CD14-positive monocyte (primary cell): ENCODE measurements around the gene RFX6. TPM values are rescaled to one million over a fixed set of nuclear protein-coding genes. Genes with fewer than 3 reads are reported as not detected.

Experiments used
- DNase-seq, 3 donors: peaks; one replicate each; pipeline ENCODE4 v3.0.0-alpha.2; 2011 to 2022
- H2AFZ ChIP-seq: 2 replicates; pipeline ENCODE4 v1.6.0; 2012; ENCODE audit warnings: mild to moderate bottlenecking, low read depth, low read length, inconsistent platforms; ENCODE audit not compliant: insufficient read depth, poor library complexity, severe bottlenecking
- H3K27ac ChIP-seq, 2 donors: 1 replicate in 1 of 2; 2 replicates in 1 of 2; pipeline ENCODE4 v1.5.1; 2012 to 2013; ENCODE audit warnings: low read length in 2 of 2, control low read depth in 1 of 2, inconsistent platforms in 1 of 2, low read depth in 1 of 2, mild to moderate bottlenecking in 1 of 2
- H3K27me3 ChIP-seq, 2 donors: one replicate each; pipeline versions ENCODE4 v1.6.0 to v1.6.1; 2011 to 2013; ENCODE audit warnings: low read length in 2 of 2; ENCODE audit not compliant: control insufficient read depth in 2 of 2, insufficient read depth in 2 of 2
- H3K36me3 ChIP-seq, 2 donors: replicated peaks in 1 of 2; 1 replicate in 1 of 2; 2 replicates in 1 of 2; pipeline versions ENCODE4 v1.5.1 to v1.6.1; 2012 to 2013; ENCODE audit warnings: low read length in 2 of 2, control low read depth in 1 of 2, inconsistent platforms in 1 of 2, mild to moderate bottlenecking in 1 of 2; ENCODE audit not compliant: insufficient read depth in 2 of 2, control insufficient read depth in 1 of 2
- H3K4me1 ChIP-seq, 2 donors: 1 replicate in 1 of 2; 2 replicates in 1 of 2; pipeline versions ENCODE4 v1.5.1 to v1.6.1; 2012 to 2013; ENCODE audit warnings: low read length in 2 of 2, control low read depth in 1 of 2, inconsistent platforms in 1 of 2, mild to moderate bottlenecking in 1 of 2, moderate library complexity in 1 of 2; ENCODE audit not compliant: insufficient read depth in 2 of 2, control insufficient read depth in 1 of 2
- H3K4me2 ChIP-seq: replicated peaks from 2 replicates; pipeline ENCODE3; 2012; ENCODE audit warnings: low read length, moderate library complexity, mild to moderate bottlenecking; ENCODE audit not compliant: poor library complexity, severe bottlenecking; ENCODE audit errors: extremely low read depth
- H3K4me3 ChIP-seq, 3 experiments: fragments of 200-600 bp in 1 of 3; sonication (generic) in 1 of 3; replicated peaks in 1 of 3; 1 replicate in 2 of 3; 2 replicates in 1 of 3; pipeline ENCODE4 v1.5.1; 2011 to 2013; ENCODE audit warnings: low read length in 3 of 3, mild to moderate bottlenecking in 3 of 3, control low read depth in 2 of 3, low read depth in 2 of 3, inconsistent platforms in 1 of 3, moderate library complexity in 1 of 3
- H3K79me2 ChIP-seq: 2 replicates; pipeline ENCODE4 v1.6.0; 2012; ENCODE audit warnings: mild to moderate bottlenecking, control low read depth, inconsistent platforms, low read length, moderate library complexity; ENCODE audit not compliant: insufficient read depth
- H3K9ac ChIP-seq: 2 replicates; pipeline ENCODE4 v1.6.0; 2017; ENCODE audit warnings: low read length, mild to moderate bottlenecking; ENCODE audit not compliant: insufficient read depth, poor library complexity, severe bottlenecking
- H3K9me3 ChIP-seq, 2 donors: replicated peaks in 1 of 2; 1 replicate in 1 of 2; 2 replicates in 1 of 2; pipeline versions ENCODE4 v1.5.1 to v1.6.1; 2012 to 2013; ENCODE audit warnings: low read length in 2 of 2, control low read depth in 1 of 2; ENCODE audit not compliant: control insufficient read depth in 1 of 2, insufficient read depth in 1 of 2
- H4K20me1 ChIP-seq: 2 replicates; pipeline ENCODE4 v1.6.0; 2012; ENCODE audit warnings: mild to moderate bottlenecking, low read length, control low read depth, moderate library complexity; ENCODE audit not compliant: insufficient read depth
- H3K27ac Mint-ChIP-seq, 7 donors: one replicate each; pipeline ENCODE4 v1.8.0; 2020; ENCODE audit warnings: mild to moderate bottlenecking in 7 of 7, mixed read lengths in 7 of 7, moderate library complexity in 6 of 7, inconsistent platforms in 2 of 7
- H3K27me3 Mint-ChIP-seq, 3 donors: one replicate each; pipeline ENCODE4 v1.8.0; 2021 to 2022; ENCODE audit warnings: low read depth in 3 of 3, mild to moderate bottlenecking in 3 of 3, mixed read lengths in 3 of 3, moderate library complexity in 3 of 3, inconsistent platforms in 1 of 3
- H3K36me3 Mint-ChIP-seq, 2 donors: one replicate each; pipeline ENCODE4 v1.8.0; 2020; ENCODE audit warnings: mixed read lengths in 2 of 2, inconsistent platforms in 1 of 2, mild to moderate bottlenecking in 1 of 2
- H3K4me1 Mint-ChIP-seq: one replicate; pipeline ENCODE4 v1.8.0; 2020; ENCODE audit warnings: mild to moderate bottlenecking, mixed read lengths
- H3K4me3 Mint-ChIP-seq, 2 donors: one replicate each; pipeline ENCODE4 v1.8.0; 2020; ENCODE audit warnings: mild to moderate bottlenecking in 2 of 2, mixed read lengths in 2 of 2, moderate library complexity in 1 of 2
- H3K9me3 Mint-ChIP-seq, 7 donors: one replicate each; pipeline ENCODE4 v1.8.0; 2020 to 2022; ENCODE audit warnings: mixed read lengths in 7 of 7, mild to moderate bottlenecking in 6 of 7, moderate library complexity in 6 of 7, inconsistent platforms in 2 of 7
- CTCF ChIP-seq: fragments of 200-600 bp; IDR thresholded peaks from one replicate; pipeline ENCODE4 v1.8.0; 2022; ENCODE audit warnings: antibody characterized with exemption, mild to moderate bottlenecking
- WGBS: methylation state at CpG from one replicate; pipeline ENCODE4 v1.1.5; 2013; ENCODE audit warnings: missing lambda C conversion rate; ENCODE audit not compliant: insufficient coverage; 5-methylcytosine and 5-hydroxymethylcytosine counted together
- intact Hi-C, 2 donors: fragments of 100-400 bp; cut with micrococcal nuclease; formaldehyde crosslinking; loops; one replicate each; pipeline versions ENCODE4 v1.15.0 to v1.15.1; 2023
- polyA plus RNA-seq, 3 donors: library from polyadenylated mRNA; depleted of rRNA in 1 of 3; unstranded in 2 of 3; stranded (reverse) in 1 of 3; fragments of 300-500 nt in 2 of 3; fragments of >200 nt in 1 of 3; fragmentation: Illumina TruSeq in 2 of 3; gene quantifications; 1 replicate in 2 of 3; 2 replicates in 1 of 3; pipeline ENCODE4 v1.2.3, GENCODE V29; 2012 to 2021

Gene RFX6
- polyA plus RNA-seq, 3 donors = not detected

- no peak overlapping the region for H3K4me3 Mint-ChIP-seq
- no peak overlapping the region for H3K27ac Mint-ChIP-seq
- H2AFZ ChIP-seq = no peak overlapping the region
- H3K27ac ChIP-seq = no peak overlapping the region
- H3K27me3 ChIP-seq = no peaks in the 10 kb centered on the region
- DNase-seq = peak in 2 of 3 donors; percentile 4 to 7
- H3K4me3 ChIP-seq = no peak overlapping the region
- peak; percentile 58 for TF ChIP-seq CTCF
- H3K36me3 Mint-ChIP-seq = no peaks in the 10 kb centered on the region
- H3K9me3 ChIP-seq = no peaks in the 10 kb centered on the region
- no peaks in the 10 kb centered on the region for H4K20me1 ChIP-seq
- H3K4me2 ChIP-seq = no peak overlapping the region
- 0% methylated on average over 1 of the region's 1 CpG for WGBS
- H3K9ac ChIP-seq = no peak overlapping the region
- H3K9me3 Mint-ChIP-seq = no peaks in the 10 kb centered on the region
- H3K4me1 ChIP-seq = no peaks in the 10 kb centered on the region
- H3K36me3 ChIP-seq = no peaks in the 10 kb centered on the region
- intact Hi-C loops = no loop called here
- H3K27me3 Mint-ChIP-seq = peaks cover 0 to 3% (median 0%) of the 10 kb centered on the region in 3 donors
- H3K4me1 Mint-ChIP-seq = no peaks in the 10 kb centered on the region
- no peaks in the 10 kb centered on the region for H3K79me2 ChIP-seq
Measured at GRCh38 chr6:116971959-116972358, 94.9 kb downstream of the RFX6 start.

- Mint-ChIP-seq H3K36me3 (no peaks in the 10 kb centered on the region), H3K9me3 (no peaks in the 10 kb centered on the region), H3K27me3 (peaks cover 0 to 4% (median 3%) of the 10 kb centered on the region in 3 donors), H3K4me3 (no peak overlapping the region), H3K27ac (no peak overlapping the region), H3K4me1 (no peaks in the 10 kb centered on the region)
- Histone ChIP-seq H3K79me2 (no peaks in the 10 kb centered on the region), H3K9me3 (no peaks in the 10 kb centered on the region), H3K27ac (no peak overlapping the region), H3K9ac (no peak overlapping the region), H3K4me1 (no peaks in the 10 kb centered on the region), H2AFZ (no peak overlapping the region), H3K4me3 (no peak overlapping the region), H3K36me3 (no peaks in the 10 kb centered on the region), H3K27me3 (no peaks in the 10 kb centered on the region), H4K20me1 (no peaks in the 10 kb centered on the region), H3K4me2 (no peak overlapping the region)
- no peak for DNase-seq
- 94% methylated on average over 5 of the region's 5 CpGs for WGBS
- no peak for TF ChIP-seq CTCF
- intact Hi-C loops = no loop called here
Measured at GRCh38 chr6:116973976-116974375, 96.9 kb downstream of the RFX6 start.
